Activated T-helper 17 cell treated with anti-CD3 and anti-CD28 coated beads, Interleukin-2, amount 50 U/mL, for 72 hours (primary cell): ENCODE data around the gene CASQ2. TPM values are rescaled to one million over a fixed set of nuclear protein-coding genes. Genes with fewer than 3 reads are reported as not detected.

Experiments
- ATAC-seq: fragments of 150-1000 bp; cut with Tn5 transposase; replicated peaks from 2 replicates; pipeline ENCODE4 v1.10.0; 2021; ENCODE audit warnings: mild to moderate bottlenecking, moderate library complexity
- H3K27ac Mint-ChIP-seq: one replicate; pipeline ENCODE4 v1.8.0; 2022; ENCODE audit warnings: mixed read lengths
- H3K27me3 Mint-ChIP-seq: one replicate; pipeline ENCODE4 v1.8.0; 2022; ENCODE audit warnings: mixed read lengths
- H3K36me3 Mint-ChIP-seq: one replicate; pipeline ENCODE4 v1.8.0; 2022; ENCODE audit warnings: low read depth, mild to moderate bottlenecking, mixed read lengths
- H3K4me1 Mint-ChIP-seq: one replicate; pipeline ENCODE4 v1.8.0; 2022; ENCODE audit warnings: mixed read lengths
- H3K4me3 Mint-ChIP-seq: one replicate; pipeline ENCODE4 v1.8.0; 2022; ENCODE audit warnings: mild to moderate bottlenecking, mixed read lengths
- H3K9me3 Mint-ChIP-seq: one replicate; pipeline ENCODE4 v1.8.0; 2022; ENCODE audit warnings: mixed read lengths
- total RNA-seq, 2 donors: library from RNA; stranded (reverse); gene quantifications; one replicate each; pipeline ENCODE4 v1.2.3, GENCODE V29; 2022

CASQ2 gene
- total RNA-seq, 2 donors from 2014 or later, result not detected

DNA sequence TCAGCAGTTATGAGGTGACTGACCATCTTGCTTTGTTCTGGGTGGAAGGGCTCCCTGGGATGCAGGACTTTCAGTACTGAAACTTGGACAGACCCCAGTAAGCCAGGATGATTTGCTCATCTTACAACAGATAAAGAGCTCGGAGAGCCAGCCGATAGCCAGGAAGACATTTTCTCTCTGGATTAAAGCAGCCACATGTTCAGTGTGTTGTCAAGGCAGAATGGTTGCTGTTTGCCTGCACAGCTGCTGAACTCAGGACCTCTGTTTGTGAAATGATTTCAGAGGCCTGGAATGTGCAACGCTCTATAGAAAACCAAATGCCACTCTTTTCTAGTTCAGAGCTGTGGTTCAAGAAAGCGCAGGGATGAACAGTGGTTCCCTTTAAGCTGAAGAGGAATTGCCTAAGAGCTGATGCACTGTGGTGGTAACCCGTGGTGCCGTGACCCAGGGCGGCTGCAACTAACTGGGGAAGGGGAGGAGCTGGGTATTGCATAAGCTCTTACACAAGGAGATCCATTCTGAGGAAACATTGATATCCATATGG, 40.7 kb downstream of the CASQ2 start:
- Mint-ChIP-seq H3K27ac (no peak overlapping the region), H3K9me3 (no peaks in the 10 kb centered on the region), H3K27me3 (no peaks in the 10 kb centered on the region), H3K4me1 (no peaks in the 10 kb centered on the region), H3K4me3 (no peak overlapping the region), H3K36me3 (no peaks in the 10 kb centered on the region)
- no peak for ATAC-seq

DNA sequence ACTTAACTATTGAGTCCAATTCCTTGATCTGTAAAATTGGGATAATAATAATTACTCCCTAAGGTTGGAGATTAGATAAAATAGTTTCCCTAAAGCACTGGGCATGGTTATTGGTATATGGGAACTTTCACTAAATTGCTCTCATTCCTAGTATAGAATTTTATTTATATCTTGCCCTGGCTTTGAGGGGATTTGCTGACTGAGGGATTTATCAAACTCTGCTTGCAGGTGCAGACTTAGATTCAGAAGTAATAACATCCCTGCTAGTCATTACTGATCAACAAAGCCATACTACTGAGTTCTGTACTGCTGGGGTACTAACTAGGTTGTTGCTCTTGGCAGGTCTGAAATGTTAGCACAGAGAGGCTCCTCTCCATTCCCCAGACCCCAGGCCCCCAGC, 41.9 kb downstream of the CASQ2 start:
- Mint-ChIP-seq H3K36me3 (no peaks in the 10 kb centered on the region), H3K4me3 (no peak overlapping the region), H3K27me3 (peaks cover 4% of the 10 kb centered on the region), H3K9me3 (no peaks in the 10 kb centered on the region), H3K27ac (no peak overlapping the region), H3K4me1 (no peaks in the 10 kb centered on the region)
- ATAC-seq, result no peak

DNA sequence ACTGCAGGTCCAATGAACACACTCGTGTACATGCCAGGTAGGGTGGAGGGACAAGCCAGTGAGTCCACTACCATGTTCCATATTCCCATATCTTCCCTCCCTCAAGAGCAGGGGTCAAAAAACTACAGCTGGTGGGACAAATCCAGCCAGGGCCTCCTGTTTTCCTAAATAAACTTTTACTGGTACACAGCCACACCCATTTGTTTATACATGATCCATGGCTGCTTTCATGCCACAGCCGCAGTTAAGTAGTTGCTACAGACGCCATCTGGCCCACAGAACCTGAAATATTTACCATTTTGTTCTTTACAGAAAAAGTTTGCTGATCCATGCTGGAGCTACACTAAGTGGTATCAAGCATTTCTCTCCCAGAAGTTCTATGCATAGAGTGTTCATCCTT, 42.4 kb downstream of the CASQ2 start:
- H3K27me3 Mint-ChIP-seq, result peaks cover 4% of the 10 kb centered on the region
- no peak overlapping the region for H3K27ac Mint-ChIP-seq
- H3K9me3 Mint-ChIP-seq, result no peaks in the 10 kb centered on the region
- ATAC-seq, result no peak
- H3K36me3 Mint-ChIP-seq, result no peaks in the 10 kb centered on the region
- no peaks in the 10 kb centered on the region for H3K4me1 Mint-ChIP-seq
- no peak overlapping the region for H3K4me3 Mint-ChIP-seq

DNA sequence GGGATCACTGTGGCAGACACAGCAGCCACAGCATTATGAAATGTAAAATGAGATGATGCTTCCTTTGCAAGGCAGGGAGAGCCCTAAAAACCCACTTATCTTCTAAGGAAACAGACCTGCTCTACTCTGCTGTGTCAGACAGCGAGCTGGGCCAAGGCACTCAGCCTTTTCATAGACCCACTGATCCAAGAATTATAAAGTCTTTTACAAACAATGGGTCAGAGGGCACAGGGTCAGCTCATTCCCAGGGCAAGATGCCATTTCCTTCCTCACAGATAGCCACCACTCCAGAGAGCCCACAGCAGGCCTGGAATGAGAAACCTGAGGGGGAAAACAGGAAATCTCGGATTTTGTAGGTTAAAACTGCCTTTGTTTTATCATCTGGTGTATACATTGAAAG, 42.9 kb downstream of the CASQ2 start:
- no peaks in the 10 kb centered on the region for H3K4me1 Mint-ChIP-seq
- no peaks in the 10 kb centered on the region for H3K9me3 Mint-ChIP-seq
- peaks cover 4% of the 10 kb centered on the region for H3K27me3 Mint-ChIP-seq
- H3K27ac Mint-ChIP-seq, result no peak overlapping the region
- no peak overlapping the region for H3K4me3 Mint-ChIP-seq
- H3K36me3 Mint-ChIP-seq, result no peaks in the 10 kb centered on the region
- no peak for ATAC-seq

DNA sequence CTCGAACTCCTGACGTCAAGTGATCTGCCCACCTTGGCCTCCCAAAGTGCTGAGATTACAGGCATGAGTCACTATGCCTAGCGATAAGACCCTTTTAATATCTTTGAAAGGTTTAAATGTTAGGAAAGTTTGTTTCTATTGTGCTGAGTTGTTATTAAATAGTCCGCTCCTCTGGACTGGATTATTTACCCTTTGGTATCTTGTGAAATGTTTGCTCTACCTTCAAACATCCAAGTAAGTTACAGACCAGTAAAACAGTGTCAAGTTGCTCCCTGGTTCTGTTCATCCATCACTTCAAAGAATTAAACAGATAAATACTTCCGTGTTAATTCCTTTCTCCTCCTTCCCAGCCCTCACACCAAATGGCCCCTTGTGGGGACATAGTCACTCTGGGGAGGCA, 44.8 kb downstream of the CASQ2 start:
- Mint-ChIP-seq H3K4me1 (no peaks in the 10 kb centered on the region), H3K27ac (no peak overlapping the region)
- no peak for ATAC-seq

DNA sequence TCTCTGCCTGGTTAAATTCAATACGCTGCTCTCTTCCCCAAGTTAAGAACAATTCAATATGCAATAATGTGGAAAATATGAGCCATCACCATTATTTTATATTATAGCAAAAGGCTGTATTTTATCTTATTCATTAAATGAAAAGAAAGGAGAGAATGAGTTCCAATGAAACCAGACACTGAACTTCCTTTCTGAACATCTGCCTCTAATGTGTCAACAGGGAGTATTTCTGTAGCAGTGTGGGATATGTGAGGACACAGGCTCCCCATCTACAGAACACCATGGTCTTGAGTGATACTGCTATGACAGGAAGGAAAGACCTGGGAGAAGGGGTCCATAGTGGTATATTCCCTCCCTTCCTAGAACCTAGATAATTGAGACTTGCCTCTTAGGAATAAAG, 46.3 kb downstream of the CASQ2 start:
- Mint-ChIP-seq H3K27ac (no peak overlapping the region), H3K4me3 (no peak overlapping the region), H3K4me1 (no peaks in the 10 kb centered on the region), H3K36me3 (no peaks in the 10 kb centered on the region), H3K9me3 (no peaks in the 10 kb centered on the region), H3K27me3 (peaks cover 10% of the 10 kb centered on the region)
- ATAC-seq, result no peak

More for the DNA sequence above, 44.8 kb downstream of the CASQ2 start:
- H3K27me3 Mint-ChIP-seq, result peaks cover 4% of the 10 kb centered on the region
- H3K9me3 Mint-ChIP-seq, result no peaks in the 10 kb centered on the region
- H3K4me3 Mint-ChIP-seq, result no peak overlapping the region
- H3K36me3 Mint-ChIP-seq, result no peaks in the 10 kb centered on the region

DNA sequence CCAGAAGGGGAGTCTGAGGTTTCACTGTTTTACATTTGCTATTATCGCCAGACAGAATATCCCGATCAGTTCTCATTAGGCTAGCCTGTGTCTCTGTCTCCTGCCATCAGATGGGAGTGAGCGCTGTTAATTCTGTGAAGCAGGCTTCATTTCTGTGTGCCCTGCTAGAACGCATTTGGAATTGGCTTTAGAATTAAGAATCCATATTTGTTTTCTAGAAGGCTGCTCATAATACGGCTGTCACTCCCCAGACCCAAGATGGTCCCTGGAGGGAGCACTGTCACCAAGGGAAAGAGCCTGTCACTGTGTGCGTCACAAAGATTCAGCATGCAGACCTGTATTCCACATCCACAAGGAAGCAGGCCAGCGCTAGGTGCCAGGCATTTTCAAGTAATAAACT, 49.2 kb downstream of the CASQ2 start:
- Mint-ChIP-seq H3K27me3 (peaks cover 13% of the 10 kb centered on the region), H3K4me1 (no peaks in the 10 kb centered on the region), H3K4me3 (no peak overlapping the region), H3K9me3 (no peaks in the 10 kb centered on the region), H3K27ac (no peak overlapping the region), H3K36me3 (no peaks in the 10 kb centered on the region)
- ATAC-seq, result no peak

DNA sequence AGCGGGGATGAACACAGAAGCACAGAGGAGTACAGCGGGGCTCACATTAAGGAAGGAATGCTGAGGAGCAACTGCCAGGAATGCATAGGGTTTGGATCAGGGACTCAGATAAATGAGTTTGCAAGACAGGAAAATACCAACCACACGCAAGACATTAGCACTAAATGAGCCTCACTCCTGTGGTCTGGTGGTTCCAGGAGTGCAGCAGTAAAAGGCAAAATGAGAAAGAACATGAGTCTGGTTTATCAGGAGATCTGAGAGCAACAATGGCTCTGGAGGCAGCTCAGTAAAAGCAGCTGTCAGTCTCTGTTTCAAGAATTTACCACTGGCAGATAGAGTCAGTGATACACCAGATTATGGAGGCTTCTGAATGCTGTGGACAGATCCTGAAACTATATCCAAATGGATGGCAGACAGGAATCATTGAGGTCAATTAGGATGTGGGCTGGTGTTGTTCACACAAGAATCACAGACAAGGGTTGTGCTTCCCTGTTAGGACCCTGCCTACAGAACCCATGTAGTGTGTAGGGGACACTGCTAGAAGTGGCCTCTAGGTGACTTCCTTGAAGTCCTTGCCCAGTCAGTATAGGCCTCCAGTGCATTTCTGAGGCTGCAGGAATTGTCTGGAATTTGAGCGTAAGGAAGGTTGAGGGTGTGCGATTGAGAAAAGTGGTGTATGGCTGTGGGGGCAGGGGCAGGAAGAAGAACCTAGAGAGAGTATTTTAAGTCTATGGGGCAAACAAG, 50.3 kb downstream of the CASQ2 start:
- Mint-ChIP-seq H3K27me3 (peaks cover 13% of the 10 kb centered on the region), H3K4me3 (no peak overlapping the region), H3K36me3 (no peaks in the 10 kb centered on the region), H3K9me3 (no peaks in the 10 kb centered on the region), H3K27ac (no peak overlapping the region), H3K4me1 (no peaks in the 10 kb centered on the region)
- no peak for ATAC-seq

DNA sequence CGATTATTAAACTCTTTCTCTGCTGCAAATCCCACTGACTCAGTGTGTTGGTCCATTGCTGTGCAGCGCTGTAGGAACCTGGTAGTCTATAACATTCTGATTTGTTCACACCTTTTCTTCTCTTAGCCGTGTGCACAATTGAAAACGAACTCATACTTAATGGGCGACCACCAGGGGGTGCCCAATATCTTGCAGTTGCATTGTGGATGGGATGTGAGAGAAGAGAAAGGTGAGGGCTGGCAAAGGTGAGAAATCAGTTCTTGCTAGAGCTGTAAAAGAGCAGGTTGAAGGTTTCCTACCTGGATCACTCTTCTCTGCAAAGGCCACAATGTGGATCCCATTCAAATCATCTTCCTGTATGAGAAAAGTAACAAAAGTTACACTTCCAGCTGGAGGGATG, 51.0 kb downstream of the CASQ2 start:
- Mint-ChIP-seq H3K27me3 (peaks cover 15% of the 10 kb centered on the region), H3K4me1 (no peaks in the 10 kb centered on the region), H3K9me3 (no peaks in the 10 kb centered on the region), H3K36me3 (no peaks in the 10 kb centered on the region), H3K27ac (no peak overlapping the region), H3K4me3 (no peak overlapping the region)
- no peak for ATAC-seq

DNA sequence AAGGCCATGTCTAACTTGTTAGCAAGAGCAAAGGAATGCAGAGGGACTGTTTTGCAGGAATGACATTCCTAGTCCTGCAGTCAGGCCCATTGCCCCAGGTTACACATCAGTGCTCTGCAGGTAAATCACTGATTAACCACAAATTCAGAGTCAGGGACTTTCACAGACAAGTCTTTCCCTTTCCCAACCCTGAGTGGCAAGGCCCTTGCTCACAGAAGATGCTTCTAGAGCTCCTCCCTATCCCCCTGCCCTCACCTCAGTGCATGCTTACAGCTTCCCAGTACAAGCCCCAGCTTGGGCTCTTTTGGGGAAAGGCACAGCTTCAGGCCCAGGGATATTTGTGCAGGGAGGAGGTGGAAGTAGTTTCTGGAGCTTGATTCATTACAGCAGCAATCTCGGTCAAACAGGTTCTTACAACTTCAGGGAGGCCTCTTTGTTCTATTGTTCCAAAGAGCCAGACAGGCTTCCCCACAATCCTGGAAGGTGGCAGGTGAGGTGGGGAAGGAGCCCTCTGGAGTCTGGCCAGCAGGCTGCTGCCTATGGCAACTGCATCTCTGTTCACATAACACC, 53.9 kb downstream of the CASQ2 start:
- no peak overlapping the region for H3K4me3 Mint-ChIP-seq
- H3K4me1 Mint-ChIP-seq, result no peaks in the 10 kb centered on the region
- no peaks in the 10 kb centered on the region for H3K9me3 Mint-ChIP-seq
- no peak overlapping the region for H3K27ac Mint-ChIP-seq
- no peak for ATAC-seq
- peaks cover 20% of the 10 kb centered on the region for H3K27me3 Mint-ChIP-seq
- no peaks in the 10 kb centered on the region for H3K36me3 Mint-ChIP-seq

DNA sequence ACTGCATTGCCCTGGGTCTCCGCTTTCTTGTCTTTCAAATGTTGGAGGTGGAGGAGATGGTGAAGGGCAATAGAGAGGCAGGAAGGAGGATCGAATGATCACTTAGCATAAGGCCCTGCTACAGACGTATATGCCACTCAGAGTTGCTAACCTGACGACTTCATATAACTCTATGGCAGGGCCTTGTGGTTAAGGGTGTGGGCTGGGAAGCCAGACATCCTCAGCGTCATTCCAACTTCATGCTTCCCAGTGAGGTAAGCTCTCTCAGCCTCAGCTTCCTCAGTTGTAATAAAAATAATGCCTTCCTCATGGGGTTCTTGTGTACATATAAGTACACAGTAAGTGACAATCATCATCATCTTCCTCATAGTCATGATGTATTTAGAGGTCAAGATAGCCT, 54.6 kb downstream of the CASQ2 start:
- Mint-ChIP-seq H3K27me3 (peaks cover 26% of the 10 kb centered on the region), H3K27ac (no peak overlapping the region), H3K4me1 (no peaks in the 10 kb centered on the region), H3K4me3 (no peak overlapping the region), H3K9me3 (no peaks in the 10 kb centered on the region), H3K36me3 (no peaks in the 10 kb centered on the region)
- ATAC-seq, result no peak

DNA sequence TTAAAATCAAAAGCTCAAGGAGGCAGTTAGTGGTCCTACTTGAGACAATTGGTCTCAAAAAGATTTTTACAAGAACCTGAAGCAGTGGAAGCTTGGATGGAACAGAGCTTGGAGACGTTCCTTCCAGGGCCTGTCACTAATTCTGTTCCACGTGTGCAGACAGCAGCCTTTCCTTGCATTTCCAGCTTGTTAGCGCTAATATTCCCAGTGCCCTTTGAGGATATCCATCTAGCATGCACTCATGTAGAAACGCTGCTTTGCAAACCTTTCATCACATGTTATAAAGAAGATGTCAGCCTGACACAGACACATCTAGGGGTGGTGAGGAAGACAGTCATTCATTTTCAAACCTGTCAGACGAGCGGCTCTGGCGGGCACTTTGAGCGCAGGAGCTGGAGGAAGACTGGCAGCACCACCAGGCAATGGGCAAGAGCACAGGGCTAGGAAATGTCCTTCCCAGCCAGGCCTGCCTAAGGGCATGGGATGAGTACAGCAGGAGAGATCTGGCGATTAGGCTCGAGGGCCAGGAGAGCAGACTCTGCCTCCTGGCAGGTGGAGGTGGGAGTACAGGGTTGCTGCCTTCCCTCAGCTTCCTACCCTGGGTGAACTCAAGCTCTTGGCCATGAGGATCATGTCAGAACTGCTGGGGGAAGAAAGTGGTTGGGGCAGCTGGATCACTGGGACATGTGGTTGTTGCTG, 55.5 kb downstream of the CASQ2 start:
- Mint-ChIP-seq H3K27me3 (peaks cover 26% of the 10 kb centered on the region), H3K27ac (no peak overlapping the region), H3K4me1 (no peaks in the 10 kb centered on the region), H3K9me3 (no peaks in the 10 kb centered on the region), H3K36me3 (no peaks in the 10 kb centered on the region), H3K4me3 (no peak overlapping the region)
- no peak for ATAC-seq

DNA sequence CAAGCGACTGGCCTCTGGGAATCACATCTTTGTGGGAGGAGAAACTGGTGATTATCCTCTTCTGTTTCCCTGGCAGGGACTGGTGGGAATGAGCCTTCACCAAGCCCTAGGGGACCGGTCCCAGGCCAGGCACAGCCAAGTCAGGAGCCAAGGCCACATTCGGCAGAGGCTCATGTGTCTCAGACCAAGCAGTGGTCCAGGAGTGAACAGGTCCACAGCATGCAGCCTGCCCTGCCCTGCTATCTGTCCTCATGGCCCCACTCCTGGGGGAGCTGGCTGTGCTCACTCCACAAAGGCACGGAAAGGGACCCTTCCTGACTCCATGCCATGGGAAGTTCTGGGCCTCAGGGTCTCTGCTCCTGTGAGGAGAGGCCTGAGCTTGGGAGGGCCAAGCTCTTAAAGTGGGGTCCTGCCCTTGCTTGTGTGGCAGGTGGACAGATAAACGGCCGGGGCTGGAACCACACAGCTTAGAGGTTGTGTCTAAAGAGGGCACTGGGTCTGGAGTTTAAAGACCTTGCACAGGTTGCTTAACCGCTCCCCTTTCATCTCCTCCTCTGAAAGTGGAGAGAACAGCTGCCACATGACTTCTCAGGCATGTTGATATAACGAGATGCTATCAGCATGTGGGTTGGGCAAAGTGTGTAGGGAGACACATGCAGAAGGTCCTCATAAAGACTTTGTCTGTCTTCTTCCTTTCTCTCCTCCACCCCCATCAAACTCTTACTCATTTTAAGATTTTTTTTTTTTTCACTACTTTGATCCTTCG, 57.5 kb downstream of the CASQ2 start:
- Mint-ChIP-seq H3K4me3 (no peak overlapping the region), H3K36me3 (no peaks in the 10 kb centered on the region), H3K27ac (no peak overlapping the region), H3K9me3 (no peaks in the 10 kb centered on the region), H3K27me3 (peaks cover 24% of the 10 kb centered on the region), H3K4me1 (no peaks in the 10 kb centered on the region)
- no peak for ATAC-seq

DNA sequence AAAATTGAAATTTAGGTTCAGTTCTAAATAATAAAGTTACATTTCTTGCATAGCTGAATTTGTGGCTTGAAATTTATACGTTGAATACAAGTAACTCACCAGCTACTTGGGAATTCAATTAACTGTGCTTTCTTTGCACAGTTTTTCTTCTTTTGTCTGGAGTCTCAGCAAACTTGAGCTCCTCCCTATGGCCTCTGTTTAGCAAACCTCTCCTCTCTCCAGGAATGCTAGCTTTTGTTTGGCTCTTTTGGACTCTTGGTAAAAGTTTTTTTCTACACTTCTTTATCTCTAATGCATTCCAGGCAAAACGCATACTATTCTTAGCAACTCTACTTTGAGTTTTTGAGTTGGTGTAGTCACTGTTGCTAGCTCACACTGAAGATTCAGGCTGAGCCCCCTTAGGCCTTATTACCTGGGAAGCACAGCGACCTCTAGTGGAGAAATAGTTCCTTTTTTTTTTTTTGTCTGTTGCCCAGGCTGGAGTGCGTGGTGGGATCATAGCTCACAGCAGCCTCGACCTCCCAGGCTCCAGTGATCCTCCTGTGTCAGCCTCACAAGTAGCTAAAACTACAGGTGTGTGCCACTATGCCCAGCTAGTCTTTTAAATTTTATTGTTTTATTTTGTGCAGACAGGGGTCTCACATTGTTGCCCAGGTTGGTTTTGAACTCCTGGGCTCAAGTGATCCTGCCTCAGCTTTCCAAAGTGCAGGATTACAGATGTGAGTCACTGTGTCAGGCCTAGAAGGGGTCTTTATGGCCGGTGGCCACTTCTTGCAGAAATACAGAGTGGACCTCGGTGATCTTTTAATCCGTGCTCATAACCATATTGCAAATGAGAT, 61.7 kb downstream of the CASQ2 start:
- H3K27ac Mint-ChIP-seq, result no peak overlapping the region
- no peaks in the 10 kb centered on the region for H3K36me3 Mint-ChIP-seq
- no peaks in the 10 kb centered on the region for H3K9me3 Mint-ChIP-seq
- H3K27me3 Mint-ChIP-seq, result peaks cover 25% of the 10 kb centered on the region
- H3K4me1 Mint-ChIP-seq, result no peaks in the 10 kb centered on the region
- no peak overlapping the region for H3K4me3 Mint-ChIP-seq
- peak; percentile 47 for ATAC-seq
